ENCODE measurements around the gene SELP.

- TF ChIP-seq, protein P1, sequence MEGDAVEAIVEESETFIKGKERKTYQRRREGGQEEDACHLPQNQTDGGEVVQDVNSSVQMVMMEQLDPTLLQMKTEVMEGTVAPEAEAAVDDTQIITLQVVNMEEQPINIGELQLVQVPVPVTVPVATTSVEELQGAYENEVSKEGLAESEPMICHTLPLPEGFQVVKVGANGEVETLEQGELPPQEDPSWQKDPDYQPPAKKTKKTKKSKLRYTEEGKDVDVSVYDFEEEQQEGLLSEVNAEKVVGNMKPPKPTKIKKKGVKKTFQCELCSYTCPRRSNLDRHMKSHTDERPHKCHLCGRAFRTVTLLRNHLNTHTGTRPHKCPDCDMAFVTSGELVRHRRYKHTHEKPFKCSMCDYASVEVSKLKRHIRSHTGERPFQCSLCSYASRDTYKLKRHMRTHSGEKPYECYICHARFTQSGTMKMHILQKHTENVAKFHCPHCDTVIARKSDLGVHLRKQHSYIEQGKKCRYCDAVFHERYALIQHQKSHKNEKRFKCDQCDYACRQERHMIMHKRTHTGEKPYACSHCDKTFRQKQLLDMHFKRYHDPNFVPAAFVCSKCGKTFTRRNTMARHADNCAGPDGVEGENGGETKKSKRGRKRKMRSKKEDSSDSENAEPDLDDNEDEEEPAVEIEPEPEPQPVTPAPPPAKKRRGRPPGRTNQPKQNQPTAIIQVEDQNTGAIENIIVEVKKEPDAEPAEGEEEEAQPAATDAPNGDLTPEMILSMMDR (IDR thresholded peaks at IDR 0.05): no peak
- no peak for TF ChIP-seq POLR2AphosphoS5 (IDR thresholded peaks at IDR 0.05; ENCODE audit: low read depth, low read length)
These were observed 1.3 kb upstream of the SELP start for GRCh38 chr1:169631249-169631648.

Data from Panc1 (cell line).